Left lung (tissue), 10 donors: ENCODE results near the gene ZGPAT. TPM values are rescaled to one million over a fixed set of nuclear protein-coding genes. Genes with fewer than 3 reads are reported as not detected.

Source experiments
- ATAC-seq: fragments of 200-7000 bp; cut with Tn5 transposase; one replicate; pipeline ENCODE4 v1.9.1; 2020; ENCODE audit warnings: moderate library complexity
- DNase-seq, 4 donors: peaks; one replicate each; pipeline ENCODE4 v3.0.0-alpha.2; 2013 to 2020
- H3K27ac ChIP-seq, 2 donors: fragments of 200-600 bp; sonication (generic) in 1 of 2; one replicate each; pipeline versions ENCODE4 v1.5.0 to v1.8.0; 2020 to 2021
- H3K27me3 ChIP-seq, 2 donors: fragments of 200-600 bp; sonication (generic) in 1 of 2; one replicate each; pipeline versions ENCODE4 v1.5.0 to v1.8.0; 2020 to 2021
- H3K36me3 ChIP-seq, 2 donors: fragments of 200-600 bp; sonication (generic) in 1 of 2; one replicate each; pipeline versions ENCODE4 v1.5.0 to v1.8.0; 2020 to 2021
- H3K4me1 ChIP-seq, 2 donors: fragments of 200-600 bp; one replicate each; pipeline ENCODE4 v1.8.0; 2021
- H3K4me3 ChIP-seq, 2 donors: fragments of 200-600 bp; sonication (generic) in 1 of 2; one replicate each; pipeline versions ENCODE4 v1.5.0 to v1.8.0; 2020 to 2021; ENCODE audit warnings: mild to moderate bottlenecking in 1 of 2
- H3K9me3 ChIP-seq, 2 donors: fragments of 200-600 bp; sonication (generic) in 1 of 2; one replicate each; pipeline versions ENCODE4 v1.5.0 to v1.8.0; 2020 to 2021
- intact Hi-C, 2 donors: fragments of 100-400 bp; cut with DNase I; formaldehyde crosslinking; loops; one replicate each; pipeline versions ENCODE4 v1.11.2 to v1.14.2; 2022
- polyA plus RNA-seq, 6 donors: library from polyadenylated mRNA; unstranded; fragments of 120-200 nt; gene quantifications; one replicate each; pipeline ENCODE4 v1.2.1, GENCODE V29; 2013; ENCODE audit not compliant: insufficient read length in 6 of 6
- total RNA-seq, 2 donors: library from RNA; stranded (reverse); fragmentation: NEBNext Ultra II Directional; extraction: Animal tissue kit (Norgen Biotek cat#: 25700); gene quantifications; one replicate each; pipeline ENCODE4 v1.2.1, GENCODE V29; 2021
- TF ChIP-seq, protein P1 (sequence below), 2 donors: fragments of 200-600 bp; sonication (generic) in 1 of 2; IDR thresholded peaks; one replicate each; pipeline versions ENCODE4 v1.5.0 to v1.8.0; 2021; ENCODE audit warnings: antibody characterized with exemption in 2 of 2
- donor health status: DM: no; HTN: yes; CAD: no.
- donor health status: DM: no; HTN: no; CAD: no.

The ZGPAT gene
- total and polyA plus RNA-seq, 8 donors, result 13.7 to 28.8 (median 18.9) TPM

DNA sequence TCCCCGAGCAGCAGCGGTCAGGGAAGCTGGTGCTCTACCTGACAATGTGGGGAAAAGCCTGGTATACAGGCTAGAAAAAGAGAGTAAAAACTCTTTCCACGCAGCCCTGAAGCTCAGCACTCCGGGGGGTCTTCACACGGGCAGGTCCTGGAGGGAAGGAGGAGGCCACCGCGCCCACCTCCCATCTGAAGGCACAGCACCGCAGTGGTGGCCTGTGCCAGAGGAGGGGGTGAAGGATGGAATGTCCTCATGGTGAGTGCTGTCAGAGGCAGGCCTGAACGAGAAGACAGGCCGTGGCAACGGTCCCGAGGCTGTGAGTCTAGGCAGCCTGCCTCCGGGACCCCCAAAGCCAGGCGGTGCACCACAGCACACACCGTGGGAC is 37.6 kb downstream of the ZGPAT start:
- no peak overlapping the region for H3K27ac ChIP-seq
- no peaks in the 10 kb centered on the region for H3K9me3 ChIP-seq
- H3K4me1 ChIP-seq, result peaks cover 11 to 19% of the 10 kb centered on the region in 2 donors
- no peak overlapping the region for H3K4me3 ChIP-seq
- H3K36me3 ChIP-seq, result peaks cover 0 to 39% of the 10 kb centered on the region in 2 donors
- no peaks in the 10 kb centered on the region for H3K27me3 ChIP-seq
- DNase-seq (peak in 1 of 4 donors; percentile 69), ATAC-seq (no peak)
- TF ChIP-seq, protein P1, sequence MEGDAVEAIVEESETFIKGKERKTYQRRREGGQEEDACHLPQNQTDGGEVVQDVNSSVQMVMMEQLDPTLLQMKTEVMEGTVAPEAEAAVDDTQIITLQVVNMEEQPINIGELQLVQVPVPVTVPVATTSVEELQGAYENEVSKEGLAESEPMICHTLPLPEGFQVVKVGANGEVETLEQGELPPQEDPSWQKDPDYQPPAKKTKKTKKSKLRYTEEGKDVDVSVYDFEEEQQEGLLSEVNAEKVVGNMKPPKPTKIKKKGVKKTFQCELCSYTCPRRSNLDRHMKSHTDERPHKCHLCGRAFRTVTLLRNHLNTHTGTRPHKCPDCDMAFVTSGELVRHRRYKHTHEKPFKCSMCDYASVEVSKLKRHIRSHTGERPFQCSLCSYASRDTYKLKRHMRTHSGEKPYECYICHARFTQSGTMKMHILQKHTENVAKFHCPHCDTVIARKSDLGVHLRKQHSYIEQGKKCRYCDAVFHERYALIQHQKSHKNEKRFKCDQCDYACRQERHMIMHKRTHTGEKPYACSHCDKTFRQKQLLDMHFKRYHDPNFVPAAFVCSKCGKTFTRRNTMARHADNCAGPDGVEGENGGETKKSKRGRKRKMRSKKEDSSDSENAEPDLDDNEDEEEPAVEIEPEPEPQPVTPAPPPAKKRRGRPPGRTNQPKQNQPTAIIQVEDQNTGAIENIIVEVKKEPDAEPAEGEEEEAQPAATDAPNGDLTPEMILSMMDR (IDR thresholded peaks at IDR 0.05), result no peak
- intact Hi-C loops, result no loop called here

DNA sequence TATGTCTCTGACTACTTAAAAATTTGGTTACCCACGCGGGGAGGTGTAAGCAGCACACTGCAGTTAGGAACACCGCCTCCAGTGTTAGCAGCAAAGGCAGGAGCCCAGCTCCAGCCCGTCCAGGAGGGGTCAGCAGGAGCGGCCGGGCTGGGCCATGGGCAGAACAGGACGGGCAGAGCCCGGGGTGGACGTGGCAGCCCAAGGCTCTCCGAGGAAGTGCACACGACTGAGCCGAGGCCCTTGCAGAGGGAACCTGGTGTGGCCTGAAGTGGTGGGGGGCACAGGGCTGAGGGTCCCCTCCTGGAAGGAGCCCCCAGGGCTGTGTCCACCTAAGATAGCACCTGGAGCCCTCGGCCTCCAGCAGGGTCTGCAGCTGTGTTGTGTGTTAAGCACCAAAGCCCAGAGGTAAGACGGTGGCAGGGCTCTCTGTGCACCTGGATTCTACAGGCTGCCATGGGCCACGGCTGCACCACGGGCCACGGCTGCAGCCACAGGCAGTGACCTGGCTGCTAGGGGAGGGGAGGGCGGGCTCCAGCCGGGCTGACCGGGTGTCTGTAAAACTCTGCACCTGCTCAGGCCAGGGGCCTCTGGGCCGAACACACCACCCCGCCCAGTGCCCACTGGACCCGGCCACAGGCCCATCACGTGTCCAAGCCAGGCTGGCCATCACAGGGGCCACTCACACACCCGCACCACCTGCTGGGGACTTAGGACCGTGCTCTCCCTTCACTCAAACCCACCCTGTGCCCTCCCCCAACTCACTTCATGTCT is 38.3 kb downstream of the ZGPAT start:
- intact Hi-C loops, result no loop called here
- peaks cover 7 to 11% of the 10 kb centered on the region in 2 donors for H3K4me1 ChIP-seq
- no peaks in the 10 kb centered on the region for H3K9me3 ChIP-seq
- no peak overlapping the region for H3K4me3 ChIP-seq
- no peak overlapping the region for H3K27ac ChIP-seq
- no peaks in the 10 kb centered on the region for H3K27me3 ChIP-seq
- TF ChIP-seq, protein P1 (IDR thresholded peaks at IDR 0.05), result no peak
- H3K36me3 ChIP-seq, result peaks cover 0 to 39% of the 10 kb centered on the region in 2 donors
- DNase-seq (peak in 1 of 4 donors; percentile 71), ATAC-seq (no peak)

DNA sequence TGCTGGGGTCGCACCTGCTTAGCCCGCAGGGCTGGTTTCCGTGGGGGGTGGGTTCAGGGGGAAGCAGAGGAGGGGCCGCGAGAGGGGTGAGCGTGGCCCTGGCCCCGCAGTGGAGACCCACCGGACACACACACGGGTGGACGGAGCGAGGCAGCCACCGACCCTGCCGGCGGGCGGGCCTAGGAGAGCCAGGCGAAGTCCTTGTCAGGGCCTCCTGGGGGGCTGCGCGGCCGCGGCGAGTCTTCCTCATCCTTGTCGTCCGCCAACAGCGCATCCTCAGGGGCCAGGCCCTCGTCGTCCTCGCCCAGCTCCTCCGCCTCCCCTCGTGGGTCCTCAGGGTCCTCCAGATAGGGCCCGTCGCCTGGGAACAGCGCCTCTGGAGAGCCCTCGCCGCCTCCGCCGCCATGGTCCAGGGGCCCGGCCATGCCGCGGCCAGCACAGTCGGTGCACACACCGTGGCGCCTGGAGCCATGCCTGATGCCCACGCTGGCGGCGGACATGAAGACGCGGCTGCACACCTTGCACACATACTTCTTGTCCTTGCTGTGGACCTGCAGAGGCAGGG is 39.0 kb downstream of the ZGPAT start:
- Histone ChIP-seq H3K4me1 (peaks cover under 1 to 4% of the 10 kb centered on the region in 2 donors), H3K27me3 (no peaks in the 10 kb centered on the region), H3K36me3 (peaks cover 0 to 33% of the 10 kb centered on the region in 2 donors), H3K27ac (no peak overlapping the region), H3K9me3 (no peaks in the 10 kb centered on the region), H3K4me3 (no peak overlapping the region)
- TF ChIP-seq, protein P1 (IDR thresholded peaks at IDR 0.05), result no peak
- intact Hi-C loops, result no loop called here
- DNase-seq, result peak in 1 of 4 donors; percentile 76
- no peak for ATAC-seq

DNA sequence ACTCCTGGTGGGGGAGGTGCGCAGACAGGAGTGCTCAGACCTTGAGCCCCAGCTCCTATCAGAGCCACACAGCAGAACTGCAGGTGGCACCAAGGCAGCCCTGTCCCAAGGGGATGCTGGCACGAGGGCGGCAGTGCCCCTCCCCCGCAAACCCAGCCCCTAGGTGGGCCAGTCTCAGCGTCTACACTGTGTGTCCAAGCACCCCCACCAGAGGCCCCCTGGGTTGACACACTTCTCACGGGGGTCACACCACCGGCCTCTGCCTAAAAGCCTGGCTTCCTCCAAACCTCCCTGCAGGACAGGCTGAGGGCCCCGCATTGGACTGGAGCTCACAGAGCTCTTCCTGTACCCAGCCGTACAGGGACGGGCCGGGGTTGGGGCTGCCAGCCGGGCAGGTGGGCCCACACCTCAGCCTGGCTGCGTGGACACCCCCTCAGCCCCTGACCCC is 39.8 kb downstream of the ZGPAT start:
- H3K4me3 ChIP-seq, result no peak overlapping the region
- ATAC-seq, result no peak
- H3K27me3 ChIP-seq, result no peaks in the 10 kb centered on the region
- H3K4me1 ChIP-seq, result no peaks in the 10 kb centered on the region
- DNase-seq, result no peak
- intact Hi-C loops, result no loop called here
- TF ChIP-seq, protein P1 (IDR thresholded peaks at IDR 0.05), result no peak
- H3K27ac ChIP-seq, result no peak overlapping the region
- H3K36me3 ChIP-seq, result peaks cover 0 to 25% of the 10 kb centered on the region in 2 donors
- no peaks in the 10 kb centered on the region for H3K9me3 ChIP-seq
